Calu3 (cell line): ENCODE results near the gene CERK. TPM values are rescaled to one million over a fixed set of nuclear protein-coding genes. Genes with fewer than 3 reads are reported as not detected.

ENCODE experiments used
- BruUV-seq: library from RNA; stranded (reverse); fragments of 400-500 nt; replicated peaks from 2 replicates; lab custom pipeline; 2021; lab: Mats Ljungman, UMichigan
- CTCF ChIA-PET: fragments of 300-600 bp; sonication (Branson Sonifier 250); formaldehyde crosslinking; loops from one replicate; lab custom pipeline; 2022; ENCODE audit warnings: antibody characterized with exemption; lab: Charles Lee
- DNase-seq: peaks from one replicate; pipeline ENCODE4 v3.0.0; 2022
- H3K27ac Mint-ChIP-seq: one replicate; pipeline ENCODE4 v1.8.0; 2022; ENCODE audit warnings: mixed read lengths; ENCODE audit not compliant: unreplicated experiment
- H3K27me3 Mint-ChIP-seq: one replicate; pipeline ENCODE4 v1.8.0; 2022; ENCODE audit warnings: mixed read lengths; ENCODE audit not compliant: unreplicated experiment
- H3K36me3 Mint-ChIP-seq: one replicate; pipeline ENCODE4 v1.8.0; 2022; ENCODE audit warnings: mild to moderate bottlenecking, moderate library complexity, mixed read lengths; ENCODE audit not compliant: insufficient read depth, unreplicated experiment
- H3K4me1 Mint-ChIP-seq: one replicate; pipeline ENCODE4 v1.8.0; 2022; ENCODE audit warnings: mild to moderate bottlenecking, low read depth, mixed read lengths; ENCODE audit not compliant: unreplicated experiment
- H3K4me3 Mint-ChIP-seq: one replicate; pipeline ENCODE4 v1.8.0; 2022; ENCODE audit warnings: mild to moderate bottlenecking, low read depth, moderate library complexity, mixed read lengths; ENCODE audit not compliant: unreplicated experiment
- H3K9me3 Mint-ChIP-seq: one replicate; pipeline ENCODE4 v1.8.0; 2022; ENCODE audit warnings: low read depth, mixed read lengths; ENCODE audit not compliant: unreplicated experiment
- CTCF ChIP-seq: fragments of 200-600 bp; IDR thresholded peaks from one replicate; pipeline ENCODE4 v1.8.0; 2022; ENCODE audit warnings: antibody characterized with exemption; ENCODE audit not compliant: unreplicated experiment
- intact Hi-C: fragments of 100-400 bp; cut with micrococcal nuclease; formaldehyde crosslinking; loops from one replicate; pipeline ENCODE4 v1.10.0; 2022; ENCODE audit not compliant: unreplicated experiment
- total RNA-seq: library from RNA; stranded (reverse); gene quantifications from 2 replicates; pipeline ENCODE4 v1.2.3, GENCODE V29; 2022

Gene CERK
- total RNA-seq, 1 experiment from 2014 or later = 25.0 TPM

GRCh38 chr22:46774253-46774979 lies 36.4 kb upstream of the CERK start:
- no peak overlapping the region for H3K27ac Mint-ChIP-seq
- TF ChIP-seq CTCF = no peak
- intact Hi-C loops = loop anchor here (5.0 kb wide), 1 partner anchor 37 kb away; the partner anchor contains the start of gene CERK
- peaks cover 4% of the 10 kb centered on the region for H3K36me3 Mint-ChIP-seq
- H3K4me3 Mint-ChIP-seq = no peak overlapping the region
- no peaks in the 10 kb centered on the region for H3K9me3 Mint-ChIP-seq
- H3K27me3 Mint-ChIP-seq = no peaks in the 10 kb centered on the region
- no peak for DNase-seq
- no TSS peak for BruUV-seq
- H3K4me1 Mint-ChIP-seq = peaks cover 42% of the 10 kb centered on the region
- CTCF ChIA-PET = interaction anchor here (0.7 to 1.8 kb wide), 6 partner anchors 12 to 199 kb away, joined by 3 to 8 read pairs (median 3); partner anchors contain the start of gene TBC1D22A

- Mint-ChIP-seq H3K9me3 (no peaks in the 10 kb centered on the region), H3K4me1 (peaks cover 47% of the 10 kb centered on the region), H3K36me3 (peaks cover 4% of the 10 kb centered on the region), H3K27ac (no peak overlapping the region), H3K27me3 (no peaks in the 10 kb centered on the region), H3K4me3 (no peak overlapping the region)
- intact Hi-C loops = loop anchor here (5.0 kb wide), 1 partner anchor 36 kb away; the partner anchor contains the start of gene CERK
- DNase-seq = no peak
- no peak for TF ChIP-seq CTCF
- no TSS peak for BruUV-seq
- CTCF ChIA-PET = interaction anchor here (1.1 to 1.8 kb wide), 2 partner anchors 10 to 57 kb away, joined by 3 to 8 read pairs; partner anchors contain the start of gene TBC1D22A
Observed at GRCh38 chr22:46773076-46773475, 35.0 kb upstream of the CERK start.

GRCh38 chr22:46770726-46771125 lies 32.7 kb upstream of the CERK start:
- H3K9me3 Mint-ChIP-seq = no peaks in the 10 kb centered on the region
- no peak overlapping the region for H3K27ac Mint-ChIP-seq
- H3K27me3 Mint-ChIP-seq = no peaks in the 10 kb centered on the region
- TF ChIP-seq CTCF = no peak
- H3K4me3 Mint-ChIP-seq = no peak overlapping the region
- CTCF ChIA-PET = no interaction called here
- no peaks in the 10 kb centered on the region for H3K36me3 Mint-ChIP-seq
- BruUV-seq = no TSS peak
- H3K4me1 Mint-ChIP-seq = peaks cover 37% of the 10 kb centered on the region
- intact Hi-C loops = loop anchor here (5.0 kb wide), 1 partner anchor 33 kb away; the partner anchor contains the start of gene CERK
- DNase-seq = no peak

GRCh38 chr22:46770151-46770641 lies 32.1 kb upstream of the CERK start:
- peaks cover 31% of the 10 kb centered on the region for H3K4me1 Mint-ChIP-seq
- intact Hi-C loops = loop anchor here (5.0 kb wide), 1 partner anchor 33 kb away; the partner anchor contains the start of gene CERK
- no peaks in the 10 kb centered on the region for H3K36me3 Mint-ChIP-seq
- no peaks in the 10 kb centered on the region for H3K9me3 Mint-ChIP-seq
- no peak overlapping the region for H3K27ac Mint-ChIP-seq
- DNase-seq = no peak
- BruUV-seq = no TSS peak
- no peaks in the 10 kb centered on the region for H3K27me3 Mint-ChIP-seq
- H3K4me3 Mint-ChIP-seq = no peak overlapping the region
- TF ChIP-seq CTCF = no peak
- CTCF ChIA-PET = no interaction called here
